HepG2 (cell line): Measurements from ENCODE around the gene TRIM2. TPM values are rescaled to one million over a fixed set of nuclear protein-coding genes. Genes with fewer than 3 reads are reported as not detected.

Experiments
- ATAC-seq: fragments of 200-7000 bp; cut with Tn5 transposase; 3 replicates; pipeline ENCODE4 v1.9.1; 2020; ENCODE audit warnings: mild to moderate bottlenecking, moderate library complexity
- BruUV-seq: library from RNA; stranded (reverse); fragments of 400-500 nt; replicated peaks from 2 replicates; lab custom pipeline; 2021; lab: Mats Ljungman, UMichigan
- CTCF ChIA-PET: fragments of 300-600 bp; formaldehyde crosslinking; extraction: SDS; loops from one replicate; lab custom pipeline; 2021; ENCODE audit warnings: low total read pairs, inconsistent platforms, low intra/inter-chr PET ratio; lab: Yijun Ruan, JAX
- POLR2A ChIA-PET: fragments of 350-600 bp; sonication (Branson Sonifier 250); formaldehyde crosslinking; loops from one replicate; lab custom pipeline; 2020; ENCODE audit warnings: antibody characterized with exemption, inconsistent platforms; lab: Yijun Ruan, JAX
- DNase-seq: peaks from one replicate; pipeline ENCODE4 v3.0.0-alpha.2; 2015; ENCODE audit warnings: low spot score
- FAIRE-seq: peaks from 3 replicates; lab custom pipeline; 2011; peaks lifted over from hg19 to GRCh38; lab: Jason Lieb, UNC
- H2AFZ ChIP-seq: one replicate; pipeline ENCODE4 v1.6.1; 2011; ENCODE audit warnings: low read length, inconsistent platforms
- H3K27ac ChIP-seq: fragments of 300-600 bp; 3 replicates; pipeline ENCODE4 v1.8.0; 2011; ENCODE audit warnings: mixed run types, mild to moderate bottlenecking, mixed read lengths, low read length, inconsistent platforms; ENCODE audit not compliant: insufficient read depth; ENCODE audit errors: extremely low read length
- H3K27me3 ChIP-seq, 2 experiments: fragments of 200-600 bp in 1 of 2; 2 replicates in 1 of 2; 3 replicates in 1 of 2; pipeline versions ENCODE4 v1.6.0 to v1.8.0; 2011; ENCODE audit warnings: low read length in 2 of 2, mild to moderate bottlenecking in 2 of 2, moderate library complexity in 2 of 2, inconsistent platforms in 1 of 2; ENCODE audit not compliant: insufficient read depth in 2 of 2, control insufficient read depth in 1 of 2
- H3K36me3 ChIP-seq, 2 experiments: fragments of 200-600 bp in 1 of 2; replicated peaks in 1 of 2; 2 replicates in 1 of 2; 3 replicates in 1 of 2; pipeline versions ENCODE4 v1.5.1 to v1.8.0; 2011; ENCODE audit warnings: low read length in 2 of 2, inconsistent platforms in 1 of 2; ENCODE audit not compliant: insufficient read depth in 2 of 2, control insufficient read depth in 1 of 2
- H3K4me1 ChIP-seq: 2 replicates; pipeline ENCODE4 v1.5.1; 2012; ENCODE audit warnings: low read length, inconsistent platforms; ENCODE audit not compliant: insufficient read depth
- H3K4me2 ChIP-seq: 2 replicates; pipeline ENCODE4 v1.6.0; 2011; ENCODE audit warnings: low read depth, low read length, inconsistent platforms
- H3K4me3 ChIP-seq, 3 experiments: fragments of 200-600 bp in 1 of 3; sonication (generic), shearing (Covaris generic) in 1 of 3; replicated peaks in 1 of 3; 2 replicates each; pipeline ENCODE4 v1.5.1; 2011 to 2016; ENCODE audit warnings: low read length in 3 of 3, inconsistent platforms in 2 of 3, low read depth in 2 of 3, mild to moderate bottlenecking in 2 of 3, control low read depth in 1 of 3, mixed read lengths in 1 of 3; ENCODE audit not compliant: insufficient read depth in 1 of 3
- H3K79me2 ChIP-seq: one replicate; pipeline ENCODE4 v1.6.1; 2011; ENCODE audit warnings: low read length, inconsistent platforms; ENCODE audit not compliant: insufficient read depth
- H3K9ac ChIP-seq: 2 replicates; pipeline ENCODE4 v1.6.0; 2011; ENCODE audit warnings: mild to moderate bottlenecking, low read depth, low read length, inconsistent platforms; ENCODE audit not compliant: insufficient read depth
- H3K9me3 ChIP-seq: 2 replicates; pipeline ENCODE4 v1.5.1; 2012; ENCODE audit warnings: mild to moderate bottlenecking, low read length
- H4K20me1 ChIP-seq: 2 replicates; pipeline ENCODE4 v1.6.0; 2011; ENCODE audit warnings: inconsistent platforms, mild to moderate bottlenecking, low read length, moderate library complexity; ENCODE audit not compliant: insufficient read depth
- ADNP ChIP-seq: sonication (generic); formaldehyde crosslinking; IDR thresholded peaks from 2 replicates; pipeline ENCODE4 v1.4.0; 2020; ENCODE audit warnings: missing genetic modification reagents
- FOXJ3 ChIP-seq: sonication (generic); formaldehyde crosslinking; IDR thresholded peaks from 2 replicates; pipeline ENCODE4 v1.4.0; 2020; ENCODE audit warnings: missing genetic modification reagents, mild to moderate bottlenecking, borderline replicate concordance
- KLF16 ChIP-seq, 2 experiments: sonication (generic) in 1 of 2; formaldehyde crosslinking in 1 of 2; IDR thresholded peaks; 2 replicates each; pipeline versions ENCODE4 v1.6.1 to v1.8.0; 2016 to 2023; ENCODE audit warnings: missing genetic modification reagents in 2 of 2, missing compliant biosample characterization in 1 of 2
- KLF9 ChIP-seq: IDR thresholded peaks from 2 replicates; pipeline ENCODE4 v1.6.1; 2016; ENCODE audit warnings: low read depth
- NFYB ChIP-seq: sonication (generic); formaldehyde crosslinking; IDR thresholded peaks from 2 replicates; pipeline ENCODE4 v1.4.0; 2020; ENCODE audit warnings: missing genetic modification reagents
- NR2F2 ChIP-seq: IDR thresholded peaks from 2 replicates; pipeline ENCODE4 v1.6.1; 2012; ENCODE audit warnings: low read depth, inconsistent platforms, borderline replicate concordance
- PLRG1 ChIP-seq: fragments of 450-650 bp; conservative IDR thresholded peaks from 2 replicates; pipeline ENCODE4 v1.6.1; 2016
- SMARCC2 ChIP-seq: fragments of 450-650 bp; IDR thresholded peaks from 2 replicates; pipeline ENCODE4 v1.6.1; 2017; ENCODE audit warnings: antibody characterized with exemption, mild to moderate bottlenecking
- SUZ12 ChIP-seq: fragments of 150-350 bp; IDR thresholded peaks from 2 replicates; pipeline ENCODE4 v1.6.1; 2014; ENCODE audit warnings: low read depth, low read length
- ZNF253 ChIP-seq: sonication (generic); formaldehyde crosslinking; IDR thresholded peaks from 2 replicates; pipeline ENCODE4 v1.8.0; 2022; ENCODE audit warnings: mild to moderate bottlenecking, missing genetic modification reagents, borderline replicate concordance
- ZNF333 ChIP-seq: sonication (generic); formaldehyde crosslinking; IDR thresholded peaks from 2 replicates; pipeline ENCODE4 v1.4.0; 2020; ENCODE audit warnings: mild to moderate bottlenecking, missing genetic modification reagents, borderline replicate concordance
- ZNF549 ChIP-seq: sonication (generic); formaldehyde crosslinking; IDR thresholded peaks from 2 replicates; pipeline ENCODE4 v1.5.0; 2020; ENCODE audit warnings: missing genetic modification reagents
- ZNF563 ChIP-seq: sonication (generic); formaldehyde crosslinking; IDR thresholded peaks from 2 replicates; pipeline ENCODE4 v1.8.0; 2022; ENCODE audit warnings: mild to moderate bottlenecking, moderate library complexity, missing genetic modification reagents
- WGBS: methylation state at CpG from one replicate; pipeline ENCODE4 v1.1.6; 2017; ENCODE audit warnings: low lambda C conversion rate; 5-methylcytosine and 5-hydroxymethylcytosine counted together
- in situ Hi-C: cut with HindIII; loops from 2 replicates; pipeline ENCODE4 v1.10.0; 2017; ENCODE audit warnings: low pct_unique_long_range_greater_than_20kb; ENCODE audit not compliant: extremely low pct_ligation_motif_present
- intact Hi-C: fragments of 100-400 bp; cut with micrococcal nuclease; formaldehyde crosslinking; loops from one replicate; pipeline ENCODE4 v1.10.0; 2022; ENCODE audit not compliant: unreplicated experiment
- polyA plus RNA-seq, 8 experiments: library from polyadenylated mRNA; depleted of rRNA in 3 of 8; stranded (reverse) in 7 of 8; unstranded in 1 of 8; fragments of >200 nt; fragmentation: Illumina TruSeq in 4 of 8; extraction: Trizol in 4 of 8; gene quantifications; 2 replicates each; pipeline versions ENCODE4 v1.2.1 to v1.2.3, GENCODE V29; 2011 to 2016; ENCODE audit warnings: low read depth in 4 of 8, missing spikeins in 1 of 8, mixed read lengths in 1 of 8; ENCODE audit not compliant: insufficient read depth in 1 of 8
- total RNA-seq, 5 experiments: library from RNA; depleted of rRNA; stranded (reverse); fragments of >200 nt; fragmentation: Illumina TruSeq; extraction: Trizol; gene quantifications; 2 replicates each; pipeline ENCODE4 v1.2.3, GENCODE V29; 2016; ENCODE audit warnings: low read depth in 1 of 5
- TF ChIP-seq, protein P1 (sequence below): sonication (generic); formaldehyde crosslinking; IDR thresholded peaks from 2 replicates; pipeline ENCODE4 v1.5.0; 2020; ENCODE audit warnings: mild to moderate bottlenecking, missing genetic modification reagents
- TF ChIP-seq, protein P2 (sequence below): sonication (generic); formaldehyde crosslinking; IDR thresholded peaks from one replicate; pipeline ENCODE4 v1.5.1; 2020; ENCODE audit warnings: mild to moderate bottlenecking, missing genetic modification reagents; ENCODE audit errors: not compliant biosample characterization
- TF ChIP-seq, protein P3 (sequence below): sonication (generic); formaldehyde crosslinking; IDR thresholded peaks from 2 replicates; pipeline ENCODE4 v1.5.0; 2020; ENCODE audit warnings: missing genetic modification reagents, mild to moderate bottlenecking, borderline replicate concordance

TRIM2 gene
- total and polyA plus RNA-seq, 2 of the 13 experiments (the other 11 are each of a cell fraction or from before 2014, with no cell fraction given) = 2.1 to 4.2 TPM

DNA sequence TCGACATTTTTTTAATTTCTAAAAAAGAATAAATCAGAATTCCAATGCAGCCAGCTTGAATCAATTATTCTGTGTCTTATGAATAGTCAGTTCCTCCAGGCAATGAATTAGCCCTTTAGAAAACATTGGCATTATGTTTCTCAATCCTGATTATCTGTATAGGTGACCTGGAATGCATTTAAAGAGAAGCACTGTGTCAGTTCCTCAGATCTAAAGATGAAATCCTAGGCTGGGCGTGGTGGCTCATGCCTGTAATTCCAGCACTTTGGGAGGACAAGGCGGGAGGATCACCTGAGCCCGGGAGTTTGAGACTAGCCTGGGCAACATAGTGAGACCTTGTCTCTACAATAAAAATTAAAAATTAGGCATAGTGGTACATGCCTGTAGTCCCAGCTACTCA is 183.7 kb downstream of the TRIM2 start:
- ATAC-seq (no peak), FAIRE-seq (no peak), DNase-seq (no peak)
- 97% methylated on average over 4 of the region's 4 CpGs for WGBS
- Histone ChIP-seq H3K9me3 (no peaks in the 10 kb centered on the region), H3K4me1 (peaks cover 14% of the 10 kb centered on the region), H2AFZ (no peak overlapping the region), H3K27ac (no peak overlapping the region), H3K36me3 (no peaks in the 10 kb centered on the region), H4K20me1 (no peaks in the 10 kb centered on the region), H3K4me2 (no peak overlapping the region), H3K79me2 (no peaks in the 10 kb centered on the region), H3K27me3 (no peaks in the 10 kb centered on the region), H3K4me3 (no peak overlapping the region), H3K9ac (no peak overlapping the region)
- intact Hi-C loops (no loop called here), in situ Hi-C loops (no loop called here)
- no TSS peak for BruUV-seq
- ChIA-PET POLR2A (no interaction called here), CTCF (no interaction called here)
- TF ChIP-seq, protein P1, sequence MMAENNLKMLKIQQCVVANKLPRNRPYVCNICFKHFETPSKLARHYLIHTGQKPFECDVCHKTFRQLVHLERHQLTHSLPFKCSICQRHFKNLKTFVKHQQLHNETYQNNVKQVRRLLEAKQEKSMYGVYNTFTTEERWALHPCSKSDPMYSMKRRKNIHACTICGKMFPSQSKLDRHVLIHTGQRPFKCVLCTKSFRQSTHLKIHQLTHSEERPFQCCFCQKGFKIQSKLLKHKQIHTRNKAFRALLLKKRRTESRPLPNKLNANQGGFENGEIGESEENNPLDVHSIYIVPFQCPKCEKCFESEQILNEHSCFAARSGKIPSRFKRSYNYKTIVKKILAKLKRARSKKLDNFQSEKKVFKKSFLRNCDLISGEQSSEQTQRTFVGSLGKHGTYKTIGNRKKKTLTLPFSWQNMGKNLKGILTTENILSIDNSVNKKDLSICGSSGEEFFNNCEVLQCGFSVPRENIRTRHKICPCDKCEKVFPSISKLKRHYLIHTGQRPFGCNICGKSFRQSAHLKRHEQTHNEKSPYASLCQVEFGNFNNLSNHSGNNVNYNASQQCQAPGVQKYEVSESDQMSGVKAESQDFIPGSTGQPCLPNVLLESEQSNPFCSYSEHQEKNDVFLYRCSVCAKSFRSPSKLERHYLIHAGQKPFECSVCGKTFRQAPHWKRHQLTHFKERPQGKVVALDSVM (CRISPR knock-in tag) = no peak
- TF ChIP-seq SMARCC2 (no peak), PLRG1 (no peak), FOXJ3 (CRISPR knock-in tag) (no peak), ADNP (CRISPR knock-in tag) (no peak), NFYB (CRISPR knock-in tag) (no peak), SUZ12 (no peak), ZNF333 (CRISPR knock-in tag) (no peak), NR2F2 (no peak), ZNF253 (no peak), ZNF549 (CRISPR knock-in tag) (no peak), KLF9 (CRISPR knock-in tag) (no peak), ZNF563 (CRISPR knock-in tag) (no peak), KLF16 (CRISPR knock-in tag; IDR thresholded peaks at IDR 0.05) (no peak)
- TF ChIP-seq, protein P2, sequence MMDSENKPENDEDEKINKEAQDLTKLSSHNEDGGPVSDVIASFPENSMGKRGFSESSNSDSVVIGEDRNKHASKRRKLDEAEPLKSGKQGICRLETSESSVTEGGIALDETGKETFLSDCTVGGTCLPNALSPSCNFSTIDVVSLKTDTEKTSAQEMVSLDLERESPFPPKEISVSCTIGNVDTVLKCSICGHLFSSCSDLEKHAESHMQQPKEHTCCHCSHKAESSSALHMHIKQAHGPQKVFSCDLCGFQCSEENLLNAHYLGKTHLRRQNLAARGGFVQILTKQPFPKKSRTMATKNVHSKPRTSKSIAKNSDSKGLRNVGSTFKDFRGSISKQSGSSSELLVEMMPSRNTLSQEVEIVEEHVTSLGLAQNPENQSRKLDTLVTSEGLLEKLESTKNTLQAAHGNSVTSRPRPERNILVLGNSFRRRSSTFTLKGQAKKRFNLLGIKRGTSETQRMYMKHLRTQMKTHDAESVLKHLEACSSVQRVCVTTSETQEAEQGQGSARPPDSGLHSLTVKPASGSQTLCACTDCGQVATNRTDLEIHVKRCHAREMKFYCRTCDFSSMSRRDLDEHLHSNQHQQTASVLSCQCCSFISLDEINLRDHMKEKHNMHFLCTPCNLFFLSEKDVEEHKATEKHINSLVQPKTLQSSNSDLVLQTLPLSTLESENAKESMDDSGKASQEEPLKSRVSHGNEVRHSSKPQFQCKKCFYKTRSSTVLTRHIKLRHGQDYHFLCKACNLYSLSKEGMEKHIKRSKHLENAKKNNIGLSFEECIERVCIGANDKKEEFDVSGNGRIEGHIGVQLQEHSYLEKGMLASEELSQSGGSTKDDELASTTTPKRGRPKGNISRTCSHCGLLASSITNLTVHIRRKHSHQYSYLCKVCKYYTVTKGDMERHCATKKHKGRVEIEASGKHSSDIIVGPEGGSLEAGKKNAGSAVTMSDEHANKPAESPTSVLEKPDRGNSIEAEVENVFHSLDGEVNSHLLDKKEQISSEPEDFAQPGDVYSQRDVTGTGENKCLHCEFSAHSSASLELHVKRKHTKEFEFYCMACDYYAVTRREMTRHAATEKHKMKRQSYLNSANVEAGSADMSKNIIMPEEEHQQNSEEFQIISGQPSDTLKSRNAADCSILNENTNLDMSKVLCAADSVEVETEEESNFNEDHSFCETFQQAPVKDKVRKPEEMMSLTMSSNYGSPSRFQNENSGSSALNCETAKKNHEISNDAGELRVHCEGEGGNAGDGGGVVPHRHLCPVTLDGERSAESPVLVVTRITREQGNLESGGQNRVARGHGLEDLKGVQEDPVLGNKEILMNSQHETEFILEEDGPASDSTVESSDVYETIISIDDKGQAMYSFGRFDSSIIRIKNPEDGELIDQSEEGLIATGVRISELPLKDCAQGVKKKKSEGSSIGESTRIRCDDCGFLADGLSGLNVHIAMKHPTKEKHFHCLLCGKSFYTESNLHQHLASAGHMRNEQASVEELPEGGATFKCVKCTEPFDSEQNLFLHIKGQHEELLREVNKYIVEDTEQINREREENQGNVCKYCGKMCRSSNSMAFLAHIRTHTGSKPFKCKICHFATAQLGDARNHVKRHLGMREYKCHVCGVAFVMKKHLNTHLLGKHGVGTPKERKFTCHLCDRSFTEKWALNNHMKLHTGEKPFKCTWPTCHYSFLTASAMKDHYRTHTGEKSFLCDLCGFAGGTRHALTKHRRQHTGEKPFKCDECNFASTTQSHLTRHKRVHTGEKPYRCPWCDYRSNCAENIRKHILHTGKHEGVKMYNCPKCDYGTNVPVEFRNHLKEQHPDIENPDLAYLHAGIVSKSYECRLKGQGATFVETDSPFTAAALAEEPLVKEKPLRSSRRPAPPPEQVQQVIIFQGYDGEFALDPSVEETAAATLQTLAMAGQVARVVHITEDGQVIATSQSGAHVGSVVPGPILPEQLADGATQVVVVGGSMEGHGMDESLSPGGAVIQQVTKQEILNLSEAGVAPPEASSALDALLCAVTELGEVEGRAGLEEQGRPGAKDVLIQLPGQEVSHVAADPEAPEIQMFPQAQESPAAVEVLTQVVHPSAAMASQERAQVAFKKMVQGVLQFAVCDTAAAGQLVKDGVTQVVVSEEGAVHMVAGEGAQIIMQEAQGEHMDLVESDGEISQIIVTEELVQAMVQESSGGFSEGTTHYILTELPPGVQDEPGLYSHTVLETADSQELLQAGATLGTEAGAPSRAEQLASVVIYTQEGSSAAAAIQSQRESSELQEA (CRISPR knock-in tag) = no peak
- TF ChIP-seq, protein P3, sequence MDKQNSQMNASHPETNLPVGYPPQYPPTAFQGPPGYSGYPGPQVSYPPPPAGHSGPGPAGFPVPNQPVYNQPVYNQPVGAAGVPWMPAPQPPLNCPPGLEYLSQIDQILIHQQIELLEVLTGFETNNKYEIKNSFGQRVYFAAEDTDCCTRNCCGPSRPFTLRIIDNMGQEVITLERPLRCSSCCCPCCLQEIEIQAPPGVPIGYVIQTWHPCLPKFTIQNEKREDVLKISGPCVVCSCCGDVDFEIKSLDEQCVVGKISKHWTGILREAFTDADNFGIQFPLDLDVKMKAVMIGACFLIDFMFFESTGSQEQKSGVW = no peak
